Suprapubic skin (tissue), 4 donors: ENCODE results near the gene PIK3IP1. TPM values are rescaled to one million over a fixed set of nuclear protein-coding genes. Genes with fewer than 3 reads are reported as not detected.

Experiments
- DNase-seq, 2 donors: peaks; one replicate each; pipeline ENCODE4 v3.0.0-alpha.2; 2019; ENCODE audit warnings: low spot score in 2 of 2
- H3K27ac ChIP-seq: fragments of 200-600 bp; sonication (generic); one replicate; pipeline ENCODE4 v1.5.1; 2019
- H3K27me3 ChIP-seq: fragments of 200-600 bp; sonication (generic); one replicate; pipeline ENCODE4 v1.5.1; 2019
- H3K36me3 ChIP-seq: fragments of 200-600 bp; sonication (generic); one replicate; pipeline ENCODE4 v1.5.1; 2019
- H3K4me1 ChIP-seq: fragments of 200-600 bp; sonication (generic); one replicate; pipeline ENCODE4 v1.5.1; 2019
- H3K4me3 ChIP-seq: fragments of 200-600 bp; sonication (generic); one replicate; pipeline ENCODE4 v1.5.1; 2019; ENCODE audit warnings: mild to moderate bottlenecking
- H3K9me3 ChIP-seq: fragments of 200-600 bp; sonication (generic); one replicate; pipeline ENCODE4 v1.5.1; 2019
- CTCF ChIP-seq, 2 donors: fragments of 200-600 bp in 1 of 2; fragments of 450-650 bp in 1 of 2; sonication (generic) in 1 of 2; IDR thresholded peaks; one replicate each; pipeline ENCODE4 v1.5.1; 2016 to 2019; ENCODE audit warnings: antibody characterized with exemption in 2 of 2, mild to moderate bottlenecking in 1 of 2, moderate library complexity in 1 of 2
- EP300 ChIP-seq: sonication (generic); formaldehyde crosslinking; IDR thresholded peaks from one replicate; pipeline ENCODE4 v1.6.1; 2017; ENCODE audit warnings: antibody characterized with exemption
- POLR2A ChIP-seq, 2 donors: fragments of 450-650 bp; IDR thresholded peaks; one replicate each; pipeline ENCODE4 v1.6.1; 2017; ENCODE audit warnings: antibody characterized with exemption in 2 of 2, mild to moderate bottlenecking in 2 of 2, moderate library complexity in 2 of 2
- POLR2AphosphoS5 ChIP-seq, 3 donors: sonication (generic); formaldehyde crosslinking; IDR thresholded peaks; one replicate each; pipeline ENCODE4 v1.6.1; 2017; ENCODE audit warnings: antibody characterized with exemption in 3 of 3
- WGBS: methylation state at CpG from one replicate; pipeline ENCODE4 v1.1.5; 2018; 5-methylcytosine and 5-hydroxymethylcytosine counted together
- total RNA-seq, 4 donors: library from RNA; depleted of rRNA; stranded (reverse); fragments of >200 nt; gene quantifications; one replicate each; pipeline ENCODE4 v1.1.0, GENCODE V29; 2016

PIK3IP1 gene
- total RNA-seq, 4 donors from 2014 or later = 40.7 to 126 (median 64.4) TPM

DNA sequence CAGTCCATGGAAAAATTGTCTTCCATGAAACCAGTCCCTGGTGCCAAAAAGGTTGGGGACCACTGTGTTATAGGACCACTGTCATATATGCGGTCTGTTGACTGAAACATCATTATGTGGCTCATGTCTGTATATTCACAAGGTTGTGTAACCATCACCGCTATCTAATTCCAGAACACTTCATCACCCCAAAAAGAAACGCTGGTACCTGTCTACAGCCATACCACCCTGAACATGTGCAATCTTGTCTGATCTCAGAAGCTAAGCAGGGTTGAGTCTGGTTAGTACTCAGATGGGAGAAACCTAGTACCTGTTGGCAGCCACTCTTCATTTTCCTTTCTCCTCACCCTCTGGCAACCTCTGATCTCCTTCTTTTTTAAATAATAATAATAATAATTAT lies 12.9 kb upstream of the PIK3IP1 start:
- Histone ChIP-seq H3K27me3 (no peaks in the 10 kb centered on the region), H3K9me3 (no peaks in the 10 kb centered on the region), H3K4me3 (no peak overlapping the region), H3K27ac (no peak overlapping the region), H3K4me1 (no peaks in the 10 kb centered on the region), H3K36me3 (no peaks in the 10 kb centered on the region)
- no peak for TF ChIP-seq CTCF (IDR thresholded peaks at IDR 0.05)
- TF ChIP-seq EP300 = no peak
- 47% methylated on average over 3 of the region's 3 CpGs for WGBS
- DNase-seq = no peak

GRCh38 chr22:31302537-31302936 lies 10.2 kb upstream of the PIK3IP1 start:
- no peak for DNase-seq
- Histone ChIP-seq H3K4me1 (no peaks in the 10 kb centered on the region), H3K27ac (no peak overlapping the region), H3K27me3 (no peaks in the 10 kb centered on the region), H3K9me3 (no peaks in the 10 kb centered on the region), H3K4me3 (no peak overlapping the region), H3K36me3 (no peaks in the 10 kb centered on the region)
- 82% methylated on average over 3 of the region's 3 CpGs for WGBS
- TF ChIP-seq EP300 (no peak), CTCF (IDR thresholded peaks at IDR 0.05) (no peak), POLR2AphosphoS5 (IDR thresholded peaks at IDR 0.05) (no peak), POLR2A (IDR thresholded peaks at IDR 0.05) (no peak)

GRCh38 chr22:31302006-31302405 lies 9.7 kb upstream of the PIK3IP1 start:
- no peak for DNase-seq
- H3K27ac ChIP-seq = no peak overlapping the region

DNA sequence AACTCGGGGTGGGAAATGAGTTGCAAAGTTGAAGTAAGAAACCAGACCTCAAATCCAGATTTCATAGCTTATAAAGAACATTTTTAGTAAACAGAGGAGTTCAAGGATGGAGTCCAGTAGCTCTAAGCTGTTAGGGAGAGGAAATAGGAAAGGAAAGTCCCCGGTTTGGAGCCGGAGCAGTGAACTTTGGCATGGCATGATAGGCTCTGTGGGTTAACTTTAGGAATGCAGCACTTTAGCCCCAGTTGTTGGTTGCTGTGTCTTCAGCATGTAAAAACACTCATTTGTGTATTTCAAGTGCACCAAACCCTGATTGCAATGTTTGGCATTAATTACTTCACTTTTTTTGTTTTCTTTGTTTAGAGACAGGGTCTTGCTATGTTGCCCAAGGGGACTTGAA lies 8.6 kb upstream of the PIK3IP1 start:
- Histone ChIP-seq H3K9me3 (no peaks in the 10 kb centered on the region), H3K36me3 (no peaks in the 10 kb centered on the region), H3K4me1 (peaks cover 15% of the 10 kb centered on the region), H3K27ac (no peak overlapping the region), H3K4me3 (no peak overlapping the region), H3K27me3 (no peaks in the 10 kb centered on the region)
- 77% methylated on average over 3 of the region's 3 CpGs for WGBS
- TF ChIP-seq EP300 (no peak), POLR2A (IDR thresholded peaks at IDR 0.05) (no peak), POLR2AphosphoS5 (IDR thresholded peaks at IDR 0.05) (no peak), CTCF (IDR thresholded peaks at IDR 0.05) (no peak)
- DNase-seq = no peak

More at GRCh38 chr22:31302006-31302405, 9.7 kb upstream of the PIK3IP1 start:
- no peak for TF ChIP-seq POLR2A (IDR thresholded peaks at IDR 0.05)
- TF ChIP-seq POLR2AphosphoS5 (IDR thresholded peaks at IDR 0.05) = no peak
- TF ChIP-seq EP300 = no peak
- no peak for TF ChIP-seq CTCF (IDR thresholded peaks at IDR 0.05)
- no peaks in the 10 kb centered on the region for H3K27me3 ChIP-seq
- no peaks in the 10 kb centered on the region for H3K9me3 ChIP-seq
- no peak overlapping the region for H3K4me3 ChIP-seq
- no peaks in the 10 kb centered on the region for H3K36me3 ChIP-seq
- H3K4me1 ChIP-seq = peaks cover 5% of the 10 kb centered on the region

- Histone ChIP-seq H3K36me3 (no peaks in the 10 kb centered on the region), H3K4me1 (peaks cover 42% of the 10 kb centered on the region), H3K4me3 (no peak overlapping the region), H3K9me3 (no peaks in the 10 kb centered on the region), H3K27ac (peak overlapping the region; percentile 75), H3K27me3 (no peaks in the 10 kb centered on the region)
- 45% methylated on average over 5 of the region's 5 CpGs for WGBS
- TF ChIP-seq POLR2A (IDR thresholded peaks at IDR 0.05) = no peak
- TF ChIP-seq EP300 = no peak
- TF ChIP-seq POLR2AphosphoS5 (IDR thresholded peaks at IDR 0.05) = no peak
- no peak for TF ChIP-seq CTCF (IDR thresholded peaks at IDR 0.05)
- DNase-seq = no peak
Observed at GRCh38 chr22:31295831-31296657, 3.8 kb upstream of the PIK3IP1 start.
